Measurements from ENCODE around the gene TARBP2. TPM values are rescaled to one million over a fixed set of nuclear protein-coding genes. Genes with fewer than 3 reads are reported as not detected.

Gene TARBP2
- total RNA-seq, 4 donors from 2014 or later = 19.5 to 25.9 (median 22.7) TPM

DNA sequence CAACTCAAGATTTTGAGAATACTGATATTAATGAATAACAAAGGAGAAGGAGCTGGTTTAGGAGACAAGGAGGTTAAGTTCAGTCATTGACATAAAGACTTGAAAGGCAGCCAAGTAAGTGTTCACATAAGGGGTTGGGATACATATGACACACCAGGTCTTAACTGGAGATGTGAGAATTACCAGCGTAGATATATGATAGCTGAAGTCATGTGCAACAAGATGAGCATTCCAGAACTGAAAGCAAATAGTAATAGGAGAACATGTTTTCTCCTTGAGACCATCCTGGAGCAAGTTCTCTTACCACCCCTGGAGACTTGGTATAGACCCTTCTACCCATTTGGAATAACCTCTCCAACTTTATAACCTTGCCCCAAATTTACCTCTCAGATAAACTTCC, 49.5 kb downstream of the TARBP2 start:
- intact Hi-C loops (cut with DNase I) = loop anchor here (10.0 kb wide), 1 partner anchor 54 kb away; no protein-coding TSS in a partner anchor
- Histone ChIP-seq H3K4me1 (peaks cover 0 to 6% (median 0%) of the 10 kb centered on the region in 3 donors), H3K27me3 (no peaks in the 10 kb centered on the region), H3K36me3 (peaks cover 0 to 69% (median 16%) of the 10 kb centered on the region in 3 donors), H3K27ac (no peak overlapping the region), H3K9me3 (no peaks in the 10 kb centered on the region), H3K4me3 (no peak overlapping the region)
- 72 to 79% methylated on average over 1 of the region's 1 CpG for WGBS, 2 donors
- DNase-seq = no peak
- TF ChIP-seq, protein P1, sequence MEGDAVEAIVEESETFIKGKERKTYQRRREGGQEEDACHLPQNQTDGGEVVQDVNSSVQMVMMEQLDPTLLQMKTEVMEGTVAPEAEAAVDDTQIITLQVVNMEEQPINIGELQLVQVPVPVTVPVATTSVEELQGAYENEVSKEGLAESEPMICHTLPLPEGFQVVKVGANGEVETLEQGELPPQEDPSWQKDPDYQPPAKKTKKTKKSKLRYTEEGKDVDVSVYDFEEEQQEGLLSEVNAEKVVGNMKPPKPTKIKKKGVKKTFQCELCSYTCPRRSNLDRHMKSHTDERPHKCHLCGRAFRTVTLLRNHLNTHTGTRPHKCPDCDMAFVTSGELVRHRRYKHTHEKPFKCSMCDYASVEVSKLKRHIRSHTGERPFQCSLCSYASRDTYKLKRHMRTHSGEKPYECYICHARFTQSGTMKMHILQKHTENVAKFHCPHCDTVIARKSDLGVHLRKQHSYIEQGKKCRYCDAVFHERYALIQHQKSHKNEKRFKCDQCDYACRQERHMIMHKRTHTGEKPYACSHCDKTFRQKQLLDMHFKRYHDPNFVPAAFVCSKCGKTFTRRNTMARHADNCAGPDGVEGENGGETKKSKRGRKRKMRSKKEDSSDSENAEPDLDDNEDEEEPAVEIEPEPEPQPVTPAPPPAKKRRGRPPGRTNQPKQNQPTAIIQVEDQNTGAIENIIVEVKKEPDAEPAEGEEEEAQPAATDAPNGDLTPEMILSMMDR (IDR thresholded peaks at IDR 0.05) = no peak
- TF ChIP-seq POLR2A (IDR thresholded peaks at IDR 0.05) = no peak

DNA sequence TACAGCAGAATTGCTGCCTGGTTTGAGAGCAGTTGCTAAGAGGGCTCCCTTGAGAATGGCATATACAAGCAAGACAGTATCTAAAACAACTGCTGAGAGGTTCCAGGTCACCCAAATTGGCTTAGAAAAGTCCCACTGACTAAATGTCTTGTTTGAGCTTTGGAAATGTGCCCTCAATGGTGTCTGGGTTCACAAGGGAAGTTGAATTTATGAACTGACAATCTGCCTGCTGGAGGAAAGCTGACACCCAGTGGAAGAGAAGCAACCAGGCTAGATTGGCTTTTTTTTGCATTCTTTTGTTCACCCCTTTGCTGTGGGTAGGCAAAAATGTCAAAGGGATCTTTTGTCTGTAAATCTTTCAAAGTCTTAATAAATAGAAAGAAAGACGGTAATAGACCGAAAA, 50.8 kb downstream of the TARBP2 start:
- 96% methylated on average over 2 of the region's 2 CpGs for WGBS, 2 donors

DNA sequence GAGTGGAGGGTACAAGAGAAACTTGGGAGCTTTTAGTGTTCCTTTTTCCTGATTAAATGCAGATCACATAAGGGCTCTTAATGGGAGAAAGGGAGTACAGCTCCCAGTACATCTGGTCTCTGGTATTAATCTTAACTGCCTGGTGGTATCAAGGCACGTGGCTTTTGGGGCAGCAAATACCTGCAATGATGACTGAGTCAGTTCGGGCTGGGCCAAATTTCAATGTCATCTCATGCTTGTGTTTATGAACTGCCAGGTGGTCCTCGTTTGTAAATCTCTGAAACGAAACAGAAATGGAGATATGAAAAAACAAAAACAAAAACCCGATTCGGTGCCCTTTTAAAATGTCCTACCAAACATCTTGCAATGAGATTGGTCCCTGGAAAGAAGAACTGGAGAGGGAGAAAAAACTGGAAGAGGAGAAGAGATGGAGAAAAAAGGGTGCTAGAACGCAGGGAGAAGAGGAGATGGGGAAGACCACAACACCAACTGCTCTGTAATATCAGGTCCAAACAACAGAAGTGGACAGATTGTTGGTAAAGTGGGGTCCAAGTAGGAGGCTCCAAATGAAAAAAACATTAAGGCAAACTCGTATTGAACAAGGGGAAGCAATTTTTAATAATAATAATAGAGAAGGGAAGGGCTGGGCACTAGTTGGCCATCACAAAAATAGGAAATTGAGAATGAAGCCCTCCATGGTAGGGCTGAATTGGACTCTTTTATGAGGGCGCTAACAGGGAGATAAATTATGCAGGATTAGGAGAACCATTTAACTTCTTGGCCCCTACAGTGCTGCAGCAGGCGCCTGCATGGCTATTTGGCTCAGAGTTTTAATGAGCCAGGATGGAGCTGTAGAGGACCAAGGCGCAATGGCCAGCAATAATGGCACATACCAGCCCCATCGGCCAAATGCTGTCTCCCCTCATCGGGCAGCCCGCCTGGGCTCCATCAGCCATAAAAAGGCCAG, 51.6 kb downstream of the TARBP2 start:
- no peak for DNase-seq
- 86 to 87% methylated on average over 13 to 14 of the region's 14 CpGs for WGBS, 2 donors
- peaks cover 0 to 53% (median 16%) of the 10 kb centered on the region in 3 donors for H3K36me3 ChIP-seq
- H3K4me3 ChIP-seq = no peak overlapping the region
- TF ChIP-seq POLR2A (IDR thresholded peaks at IDR 0.05) = no peak
- TF ChIP-seq, protein P1 (IDR thresholded peaks at IDR 0.05) = no peak
- H3K4me1 ChIP-seq = peaks cover 0 to 14% (median under 1%) of the 10 kb centered on the region in 3 donors
- no peaks in the 10 kb centered on the region for H3K27me3 ChIP-seq
- intact Hi-C loops (cut with DNase I) = loop anchor here (10.0 kb wide), 1 partner anchor 52 kb away; no protein-coding TSS in a partner anchor
- no peaks in the 10 kb centered on the region for H3K9me3 ChIP-seq
- H3K27ac ChIP-seq = no peak overlapping the region

More for the DNA sequence above, 50.8 kb downstream of the TARBP2 start:
- no peak for DNase-seq
- intact Hi-C loops (cut with DNase I) = loop anchor here (10.0 kb wide), 1 partner anchor 53 kb away; no protein-coding TSS in a partner anchor
- TF ChIP-seq, protein P1 (IDR thresholded peaks at IDR 0.05) = no peak
- TF ChIP-seq POLR2A (IDR thresholded peaks at IDR 0.05) = no peak
- H3K4me3 ChIP-seq = no peak overlapping the region
- H3K36me3 ChIP-seq = peaks cover 0 to 58% (median 16%) of the 10 kb centered on the region in 3 donors
- H3K27me3 ChIP-seq = no peaks in the 10 kb centered on the region
- no peak overlapping the region for H3K27ac ChIP-seq
- peaks cover 0 to 7% (median 0%) of the 10 kb centered on the region in 3 donors for H3K4me1 ChIP-seq
- H3K9me3 ChIP-seq = no peaks in the 10 kb centered on the region

Small RNAs within 50 kb of the gene (small RNA-seq; reads per million reads assigned to genes)
- 0 reads per million in 4 donors for gene AC023509.3

Other genes with a start within 250 kb of the TARBP2 start
- gene ESPL1, start 233.0 kb upstream of the TARBP2 start, total RNA-seq = 10 to 100 TPM; 32.2 to 85.6 (median 48.0) TPM
- gene PFDN5, start 205.7 kb upstream of the TARBP2 start, total RNA-seq = 100 to 1,000 TPM; 203 to 638 (median 324) TPM
- gene MYG1, start 201.6 kb upstream of the TARBP2 start, total RNA-seq = 10 to 100 TPM; 25.2 to 33.2 (median 28.3) TPM
- 10 to 100 TPM; 29.4 to 33.9 (median 30.0) TPM for gene AAAS, start 179.7 kb upstream of the TARBP2 start, total RNA-seq
- gene SP7, start 164.9 kb upstream of the TARBP2 start, total RNA-seq = not detected
- 10 to 100 TPM; 58.2 to 78.4 (median 62.0) TPM for gene SP1, start 121.1 kb upstream of the TARBP2 start, total RNA-seq
- gene AMHR2, start 77.4 kb upstream of the TARBP2 start, total RNA-seq = under 1 TPM in 1 of 4 donors, not detected in 3; 0.76 TPM
- gene PRR13, start 59.5 kb upstream of the TARBP2 start, total RNA-seq = 10 to 100 TPM; 24.9 to 72.9 (median 51.1) TPM
- 100 to 1,000 TPM; 202 to 400 (median 287) TPM for gene PCBP2, start 49.2 kb upstream of the TARBP2 start, total RNA-seq
- 1 to 10 TPM in 3 of 4 donors, under 1 TPM in 1; 0.80 to 8.4 (median 2.7) TPM for gene MAP3K12, start 1.8 kb upstream of the TARBP2 start, total RNA-seq
- under 1 TPM in 1 of 4 donors, not detected in 3; 0.70 TPM for gene NPFF, start 6.2 kb downstream of the TARBP2 start, total RNA-seq
- 10 to 100 TPM; 12.5 to 28.0 (median 20.6) TPM for gene ATF7, start 125.1 kb downstream of the TARBP2 start, total RNA-seq
- 100 to 1,000 TPM; 240 to 303 (median 268) TPM for gene ATP5MC2, start 174.8 kb downstream of the TARBP2 start, total RNA-seq
- gene CALCOCO1, start 226.2 kb downstream of the TARBP2 start, total RNA-seq = 100 to 1,000 TPM in 1 of 4 donors, 10 to 100 TPM in 3; 29.5 to 159 (median 52.2) TPM